ENCODE measurements around the gene PRELID3B. TPM values are rescaled to one million over a fixed set of nuclear protein-coding genes. Genes with fewer than 3 reads are reported as not detected.

The PRELID3B gene
- total RNA-seq, 1 donor from 2014 or later, result 78.8 TPM

- Mint-ChIP-seq H3K27me3 (ENCODE audit: insufficient read depth, low read depth) (peaks cover 2% of the 10 kb centered on the region), H3K4me3 (no peak overlapping the region), H3K27ac (no peak overlapping the region), H3K36me3 (peaks cover 37% of the 10 kb centered on the region), H3K9me3 (no peaks in the 10 kb centered on the region), H3K4me1 (peaks cover 53% of the 10 kb centered on the region)
- no peak for DNase-seq (ENCODE audit: low spot score)
- Histone ChIP-seq H3K4me3 (no peak overlapping the region), H3K4me1 (peaks cover 14% of the 10 kb centered on the region), H3K9me3 (ENCODE audit: low read depth) (no peaks in the 10 kb centered on the region), H3F3A (ENCODE audit: low read depth) (no peaks in the 10 kb centered on the region), H4K20me1 (ENCODE audit: low read depth) (peaks cover 41% of the 10 kb centered on the region), H3K27me3 (no peaks in the 10 kb centered on the region), H3K27ac (no peak overlapping the region), H3K79me2 (ENCODE audit: low read depth) (peaks cover 47% of the 10 kb centered on the region), H3K4me2 (no peak overlapping the region), H3K36me3 (peaks cover 10% of the 10 kb centered on the region), H3K9ac (no peak overlapping the region), H2AFZ (replicated peaks) (no peak overlapping the region)
- TF ChIP-seq EZH2 (IDR thresholded peaks at IDR 0.05) (no peak), EZH2phosphoT487 (IDR thresholded peaks at IDR 0.05) (no peak), CTCF (IDR thresholded peaks at IDR 0.05) (no peak)
Measured at GRCh38 chr20:59025511-59025910, 17.1 kb downstream of the PRELID3B start.

GRCh38 chr20:59025086-59025485, 17.5 kb downstream of the PRELID3B start:
- Mint-ChIP-seq H3K27me3 (ENCODE audit: insufficient read depth, low read depth) (peaks cover 2% of the 10 kb centered on the region), H3K4me3 (no peak overlapping the region), H3K27ac (no peak overlapping the region), H3K4me1 (peaks cover 49% of the 10 kb centered on the region), H3K9me3 (no peaks in the 10 kb centered on the region), H3K36me3 (peaks cover 33% of the 10 kb centered on the region)
- Histone ChIP-seq H3K27me3 (no peaks in the 10 kb centered on the region), H3K4me2 (no peak overlapping the region), H2AFZ (replicated peaks) (no peak overlapping the region), H4K20me1 (ENCODE audit: low read depth) (peaks cover 41% of the 10 kb centered on the region), H3K79me2 (ENCODE audit: low read depth) (peaks cover 43% of the 10 kb centered on the region), H3K36me3 (peaks cover 6% of the 10 kb centered on the region), H3K9me3 (ENCODE audit: low read depth) (no peaks in the 10 kb centered on the region), H3K4me1 (peaks cover 10% of the 10 kb centered on the region), H3K27ac (no peak overlapping the region), H3F3A (ENCODE audit: low read depth) (no peaks in the 10 kb centered on the region), H3K9ac (no peak overlapping the region), H3K4me3 (no peak overlapping the region)
- TF ChIP-seq CTCF (IDR thresholded peaks at IDR 0.05) (no peak), EZH2phosphoT487 (IDR thresholded peaks at IDR 0.05) (no peak), EZH2 (IDR thresholded peaks at IDR 0.05) (no peak)
- no peak for DNase-seq (ENCODE audit: low spot score)

GRCh38 chr20:59024111-59024530, 18.5 kb downstream of the PRELID3B start:
- Mint-ChIP-seq H3K9me3 (no peaks in the 10 kb centered on the region), H3K4me3 (no peak overlapping the region), H3K36me3 (peaks cover 33% of the 10 kb centered on the region), H3K27me3 (ENCODE audit: insufficient read depth, low read depth) (peaks cover 2% of the 10 kb centered on the region), H3K4me1 (peaks cover 41% of the 10 kb centered on the region), H3K27ac (no peak overlapping the region)
- H3K9me3 ChIP-seq (ENCODE audit: low read depth), result no peaks in the 10 kb centered on the region
- no peaks in the 10 kb centered on the region for H3K27me3 ChIP-seq
- no peak overlapping the region for H3K9ac ChIP-seq
- no peak overlapping the region for H3K4me2 ChIP-seq
- no peak for DNase-seq (ENCODE audit: low spot score)
- H3K27ac ChIP-seq, result no peak overlapping the region
- H3K4me1 ChIP-seq, result peaks cover 2% of the 10 kb centered on the region
- no peak overlapping the region for H2AFZ ChIP-seq (replicated peaks)
- TF ChIP-seq EZH2 (IDR thresholded peaks at IDR 0.05) (no peak), EZH2phosphoT487 (IDR thresholded peaks at IDR 0.05) (no peak), CTCF (IDR thresholded peaks at IDR 0.05) (no peak)
- peaks cover 36% of the 10 kb centered on the region for H4K20me1 ChIP-seq (ENCODE audit: low read depth)
- H3K4me3 ChIP-seq, result no peak overlapping the region
- peaks cover 6% of the 10 kb centered on the region for H3K36me3 ChIP-seq
- H3F3A ChIP-seq (ENCODE audit: low read depth), result no peaks in the 10 kb centered on the region
- H3K79me2 ChIP-seq (ENCODE audit: low read depth), result peaks cover 33% of the 10 kb centered on the region

Measured in neural progenitor cell (in vitro differentiated cells).